ENCODE data around the gene CFL2.

CFL2 gene

DNA sequence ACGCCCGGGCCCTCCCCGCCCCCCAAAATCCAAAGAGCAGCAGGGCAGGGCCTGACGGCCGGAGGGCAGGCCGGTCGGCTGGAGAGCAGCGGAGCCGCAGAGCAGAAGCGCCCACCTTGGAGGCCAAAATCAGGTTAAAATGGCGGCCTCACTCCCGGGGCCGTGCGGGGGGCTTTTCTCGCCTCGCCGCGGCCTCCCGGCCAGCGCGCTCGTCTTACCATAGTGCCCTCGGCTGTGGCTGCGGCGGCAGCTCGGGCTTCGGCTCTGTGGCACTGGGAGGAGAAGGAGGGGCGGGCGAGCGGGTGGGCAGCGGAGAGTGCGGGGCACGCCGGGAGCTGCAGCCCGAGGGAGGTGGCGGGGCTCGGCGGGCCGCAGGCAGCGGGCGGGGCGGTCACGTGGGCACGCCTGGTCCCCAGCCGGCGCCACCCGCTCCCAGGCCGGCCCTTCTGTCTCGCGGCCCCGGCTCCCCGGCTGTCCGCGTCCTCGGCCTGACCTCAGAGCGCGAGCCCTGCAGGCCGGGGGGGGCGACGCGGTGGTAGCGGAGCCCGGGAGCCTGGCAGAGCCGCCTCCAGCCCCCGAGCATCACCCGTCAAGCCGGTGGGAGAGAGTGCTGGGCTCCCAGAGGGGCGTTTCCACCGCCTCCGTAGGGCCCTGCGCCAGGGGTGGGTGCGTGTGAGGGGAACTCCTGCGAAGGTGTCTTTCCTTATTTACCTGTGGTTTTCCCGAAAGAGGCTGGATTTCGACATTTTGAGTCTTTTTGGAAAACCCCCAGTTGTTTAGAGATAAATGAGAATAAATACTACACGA is at the start of gene CFL2:
Gene CFL2 (minus strand): TSS at position 274 of the 807 bp plus-strand sequence. CDS start 53 bp downstream, at position 221.
- TF ChIP-seq, protein P1, sequence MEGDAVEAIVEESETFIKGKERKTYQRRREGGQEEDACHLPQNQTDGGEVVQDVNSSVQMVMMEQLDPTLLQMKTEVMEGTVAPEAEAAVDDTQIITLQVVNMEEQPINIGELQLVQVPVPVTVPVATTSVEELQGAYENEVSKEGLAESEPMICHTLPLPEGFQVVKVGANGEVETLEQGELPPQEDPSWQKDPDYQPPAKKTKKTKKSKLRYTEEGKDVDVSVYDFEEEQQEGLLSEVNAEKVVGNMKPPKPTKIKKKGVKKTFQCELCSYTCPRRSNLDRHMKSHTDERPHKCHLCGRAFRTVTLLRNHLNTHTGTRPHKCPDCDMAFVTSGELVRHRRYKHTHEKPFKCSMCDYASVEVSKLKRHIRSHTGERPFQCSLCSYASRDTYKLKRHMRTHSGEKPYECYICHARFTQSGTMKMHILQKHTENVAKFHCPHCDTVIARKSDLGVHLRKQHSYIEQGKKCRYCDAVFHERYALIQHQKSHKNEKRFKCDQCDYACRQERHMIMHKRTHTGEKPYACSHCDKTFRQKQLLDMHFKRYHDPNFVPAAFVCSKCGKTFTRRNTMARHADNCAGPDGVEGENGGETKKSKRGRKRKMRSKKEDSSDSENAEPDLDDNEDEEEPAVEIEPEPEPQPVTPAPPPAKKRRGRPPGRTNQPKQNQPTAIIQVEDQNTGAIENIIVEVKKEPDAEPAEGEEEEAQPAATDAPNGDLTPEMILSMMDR (conservative IDR thresholded peaks at IDR 0.05; ENCODE audit: low read depth), result no peak
- peak within 1 kb of the TSS; percentile 89 for H3K27ac ChIP-seq
- POLR2A ChIA-PET (ENCODE audit: low non-redundant PET), result no interaction called here
- CTCF ChIA-PET, result interaction anchor here (0.6 kb wide), 1 partner anchor 549 kb away, joined by 4 read pairs; no protein-coding TSS in a partner anchor
- DNase-seq (ENCODE audit: low spot score), result peak; percentile 68

DNA sequence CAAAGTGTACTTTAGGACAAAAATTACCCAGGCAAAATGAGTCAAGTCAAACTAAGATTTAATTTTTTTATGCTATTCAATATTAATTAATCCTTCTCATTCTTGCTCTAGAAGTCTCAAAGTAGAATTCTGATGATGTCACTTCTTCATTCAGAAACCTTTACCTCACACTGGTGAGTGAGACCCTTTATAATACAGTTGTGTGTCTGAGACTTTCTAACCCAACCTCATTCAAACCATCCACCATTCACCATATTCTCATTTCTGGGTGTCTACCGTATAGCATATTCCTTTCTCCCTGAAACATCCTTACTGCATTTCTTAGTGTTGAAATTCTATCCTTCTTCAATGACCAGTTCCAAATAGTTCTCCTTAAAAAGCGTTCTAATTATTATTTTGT is 40.8 kb upstream of the CFL2 start:
- CTCF ChIA-PET, result no interaction called here
- TF ChIP-seq, protein P1 (conservative IDR thresholded peaks at IDR 0.05; ENCODE audit: low read depth), result no peak
- POLR2A ChIA-PET (ENCODE audit: low non-redundant PET), result no interaction called here
- DNase-seq (ENCODE audit: low spot score), result no peak
- no peak overlapping the region for H3K27ac ChIP-seq

DNA sequence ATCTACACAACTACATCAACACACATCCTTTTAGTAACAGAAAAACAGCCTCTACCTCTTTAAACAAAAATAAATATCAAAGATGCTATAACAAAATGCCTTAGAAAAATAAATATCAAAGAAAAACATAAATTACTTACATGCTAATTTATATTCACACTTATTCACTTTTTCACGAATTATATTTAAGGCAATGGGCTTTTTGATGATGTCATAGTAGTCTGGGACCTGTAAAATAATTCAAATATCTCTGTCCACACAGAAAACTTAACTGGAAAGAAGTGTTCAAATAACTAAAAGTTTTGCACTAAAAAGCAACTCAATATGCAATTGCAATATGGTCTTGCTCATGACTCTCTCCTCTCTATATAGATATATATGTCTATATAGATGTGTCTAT is 40.3 kb upstream of the CFL2 start:
- no peak overlapping the region for H3K27ac ChIP-seq
- CTCF ChIA-PET, result no interaction called here
- POLR2A ChIA-PET (ENCODE audit: low non-redundant PET), result no interaction called here
- no peak for DNase-seq (ENCODE audit: low spot score)
- TF ChIP-seq, protein P1 (conservative IDR thresholded peaks at IDR 0.05; ENCODE audit: low read depth), result no peak

DNA sequence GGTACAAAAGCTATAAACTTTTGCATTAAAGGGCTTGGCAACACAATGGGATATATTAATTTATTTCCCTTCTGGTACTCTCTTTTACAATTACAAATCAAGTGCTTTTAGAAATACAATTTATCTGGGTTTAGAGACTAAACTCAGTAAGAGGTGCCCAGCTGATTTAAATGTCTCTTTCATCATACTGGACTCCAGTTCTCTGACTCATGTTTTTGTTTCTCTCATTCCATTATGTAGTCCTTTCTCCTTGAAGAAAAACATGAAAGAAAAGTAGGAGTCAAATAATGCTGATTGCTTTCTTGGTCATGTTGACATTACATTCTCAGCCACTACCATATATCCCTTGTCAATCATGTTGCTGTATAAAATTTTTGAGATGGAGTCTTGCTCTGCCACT is 36.3 kb upstream of the CFL2 start:
- CTCF ChIA-PET, result interaction anchor here (0.6 to 1.0 kb wide), 4 partner anchors 39 to 367 kb away, joined by 3 to 5 read pairs (median 4); no protein-coding TSS in a partner anchor
- no peak overlapping the region for H3K27ac ChIP-seq
- TF ChIP-seq, protein P1 (conservative IDR thresholded peaks at IDR 0.05; ENCODE audit: low read depth), result no peak
- peak; percentile 8 for DNase-seq (ENCODE audit: low spot score)
- POLR2A ChIA-PET (ENCODE audit: low non-redundant PET), result no interaction called here

DNA sequence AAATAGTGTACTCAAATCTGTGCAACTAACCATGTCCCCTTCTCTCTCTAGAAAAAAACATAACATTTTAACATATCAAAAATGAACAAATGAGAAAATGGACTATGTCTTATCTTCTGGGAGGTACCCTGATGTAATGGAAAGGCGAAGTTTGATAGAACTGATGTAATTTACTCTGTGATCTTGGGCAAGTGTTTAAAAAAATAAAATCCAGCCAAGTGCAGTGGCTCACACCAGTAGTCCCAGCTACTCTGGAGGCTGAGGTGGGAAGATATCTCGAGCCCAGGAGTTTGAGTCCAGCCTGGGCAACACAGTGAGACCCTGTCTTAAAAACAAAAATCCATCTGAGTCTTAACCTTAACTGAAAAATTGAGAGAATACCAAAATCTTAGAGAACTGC is 35.8 kb upstream of the CFL2 start:
- CTCF ChIA-PET, result interaction anchor here (0.6 to 1.0 kb wide), 3 partner anchors 39 to 366 kb away, joined by 3 to 4 read pairs (median 4); no protein-coding TSS in a partner anchor
- TF ChIP-seq, protein P1 (conservative IDR thresholded peaks at IDR 0.05; ENCODE audit: low read depth), result no peak
- no peak for DNase-seq (ENCODE audit: low spot score)
- no peak overlapping the region for H3K27ac ChIP-seq
- POLR2A ChIA-PET (ENCODE audit: low non-redundant PET), result no interaction called here

DNA sequence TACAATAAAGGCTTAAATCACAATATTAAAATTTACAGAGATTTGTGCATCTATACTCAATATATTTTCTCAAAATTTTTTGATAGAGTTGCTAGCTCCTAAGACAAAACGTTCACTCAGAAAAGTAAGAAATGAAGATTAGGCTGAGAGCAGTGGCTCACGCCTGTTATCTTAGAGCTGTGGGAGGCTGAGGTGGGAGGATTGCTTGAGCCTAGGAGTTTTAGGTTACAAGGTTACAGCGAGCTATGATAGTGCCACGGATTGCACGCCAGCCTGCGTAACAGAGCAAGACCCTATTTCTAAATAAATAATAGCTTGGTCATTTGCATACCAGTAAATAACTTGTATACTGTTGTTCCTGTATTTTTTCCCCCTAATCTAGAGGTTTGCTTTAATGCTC is 35.0 kb upstream of the CFL2 start:
- POLR2A ChIA-PET (ENCODE audit: low non-redundant PET), result no interaction called here
- no peak for DNase-seq (ENCODE audit: low spot score)
- TF ChIP-seq, protein P1 (conservative IDR thresholded peaks at IDR 0.05; ENCODE audit: low read depth), result no peak
- CTCF ChIA-PET, result no interaction called here
- H3K27ac ChIP-seq, result no peak overlapping the region

Data from RWPE1 (cell line).